C4-2B (cell line): Measurements from ENCODE around the gene HEATR5A.

Source experiments
- H3K27ac ChIP-seq: fragments of 450-650 bp; 2 replicates; pipeline ENCODE4 v1.5.1; 2017
- CTCF ChIP-seq: fragments of 450-650 bp; conservative IDR thresholded peaks from 2 replicates; pipeline ENCODE4 v1.5.1; 2017; ENCODE audit warnings: mild to moderate bottlenecking
- ZFX ChIP-seq: fragments of 450-650 bp; IDR thresholded peaks from 2 replicates; pipeline ENCODE4 v1.6.1; 2017

Gene HEATR5A

GRCh38 chr14:31419967-31420318 is 407 bp downstream of the HEATR5A start:
- H3K27ac ChIP-seq: peak overlapping the region; percentile 71

DNA sequence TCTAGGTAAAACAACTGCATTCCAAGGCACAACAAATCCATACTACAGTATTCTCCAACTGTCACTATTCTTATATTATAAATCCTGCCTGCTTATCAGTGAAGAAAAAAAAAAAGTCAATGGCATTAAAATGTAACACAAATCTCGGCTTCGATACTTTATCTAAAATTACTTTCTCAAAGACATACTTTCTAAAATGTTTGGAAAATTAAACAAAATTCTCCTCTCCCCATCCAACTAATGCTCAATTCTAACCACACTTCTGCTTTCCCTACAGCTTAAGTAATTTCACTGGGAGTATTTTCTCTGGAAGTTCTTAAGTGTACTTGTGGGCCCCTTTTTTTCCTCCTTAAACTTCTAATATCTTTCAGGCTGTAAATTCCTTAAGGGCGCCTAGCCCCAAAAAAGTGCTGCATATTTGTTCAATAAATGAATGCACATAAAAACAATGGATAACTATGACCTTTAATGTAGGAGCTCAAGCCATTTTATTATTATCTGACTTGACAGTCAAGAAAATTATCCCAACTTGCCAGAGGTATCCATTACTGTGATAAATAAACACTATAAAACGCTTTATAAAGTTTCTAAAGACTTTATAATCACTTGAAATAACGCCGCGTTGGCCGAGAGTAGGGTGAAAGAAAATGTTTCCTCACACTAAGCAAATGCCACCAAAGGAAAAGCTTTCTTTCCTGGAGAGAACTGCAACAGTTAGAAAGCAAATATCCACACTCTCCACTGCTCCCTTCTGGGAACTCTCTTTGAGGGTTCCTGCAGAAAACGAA is 977 bp downstream of the HEATR5A start:
- TF ChIP-seq ZFX (no peak), CTCF (no peak)
- H3K27ac ChIP-seq: peak overlapping the region; percentile 71

More at GRCh38 chr14:31419967-31420318, 407 bp downstream of the HEATR5A start:
- TF ChIP-seq ZFX (no peak), CTCF (no peak)

- H3K27ac ChIP-seq: no peak overlapping the region
- TF ChIP-seq CTCF (no peak), ZFX (no peak)
Observed at GRCh38 chr14:31418440-31418839, 1.9 kb downstream of the HEATR5A start.

DNA sequence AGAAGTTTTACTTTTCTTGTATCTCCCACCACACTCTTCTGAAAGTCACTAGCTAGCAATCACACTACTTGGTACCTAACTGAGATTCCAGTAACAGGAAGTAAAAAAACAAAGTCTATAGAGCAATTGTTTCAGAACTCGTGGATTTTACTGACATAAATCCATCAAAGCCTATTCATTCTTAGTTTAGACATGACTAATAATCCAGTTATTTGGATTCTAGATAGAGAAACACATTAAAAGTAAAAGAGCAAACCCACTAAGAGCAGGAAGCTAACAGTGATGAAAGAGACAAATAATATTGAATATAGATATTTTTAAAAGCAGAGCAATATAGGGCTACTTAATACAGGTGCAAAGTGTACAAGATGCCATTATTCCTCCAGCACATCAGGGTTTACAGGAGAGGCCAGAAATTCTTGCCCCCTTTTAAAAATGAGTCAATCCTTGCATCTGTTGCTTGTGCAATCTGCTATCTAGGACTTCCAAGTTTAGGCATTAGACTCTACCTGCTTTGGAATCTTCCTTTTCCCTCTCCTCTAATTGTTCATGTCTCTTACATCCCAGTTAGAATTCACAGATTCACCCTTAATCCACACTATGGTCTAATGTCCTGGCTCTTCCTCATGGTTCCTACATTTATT is 6.0 kb downstream of the HEATR5A start:
- TF ChIP-seq CTCF (no peak), ZFX (no peak)
- no peak overlapping the region for H3K27ac ChIP-seq

- TF ChIP-seq ZFX: no peak
- TF ChIP-seq CTCF: no peak
- no peak overlapping the region for H3K27ac ChIP-seq
Observed at GRCh38 chr14:31411218-31411727, 9.1 kb downstream of the HEATR5A start.

GRCh38 chr14:31410048-31410650 is 10.2 kb downstream of the HEATR5A start:
- H3K27ac ChIP-seq: no peak overlapping the region
- no peak for TF ChIP-seq CTCF
- TF ChIP-seq ZFX: no peak

DNA sequence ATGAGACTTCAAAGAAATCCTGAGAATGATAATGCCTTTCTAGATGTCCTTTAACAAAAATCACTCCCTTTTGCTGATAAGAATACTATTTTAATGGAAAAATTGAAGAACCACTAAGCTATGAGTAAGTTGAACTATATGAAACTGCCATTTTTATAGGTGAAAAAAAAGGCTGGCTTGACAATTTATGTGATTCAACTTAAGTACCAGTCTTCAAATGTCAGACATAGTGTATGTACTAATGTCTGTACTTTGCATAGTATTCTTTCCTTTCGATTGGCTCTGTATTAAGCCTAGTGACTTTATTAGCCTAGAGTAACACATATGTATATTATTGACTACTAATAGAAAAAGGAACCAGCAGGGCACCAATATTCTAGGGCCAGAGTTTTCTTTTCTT is 11.9 kb downstream of the HEATR5A start:
- TF ChIP-seq ZFX (no peak), CTCF (no peak)

More for the DNA sequence above, 11.9 kb downstream of the HEATR5A start:
- H3K27ac ChIP-seq: no peak overlapping the region
